A673 (cell line): ENCODE results near the gene UPK2. TPM values are rescaled to one million over a fixed set of nuclear protein-coding genes. Genes with fewer than 3 reads are reported as not detected.

Source experiments
- BruUV-seq: library from RNA; stranded (reverse); fragments of 400-500 nt; replicated peaks from 2 replicates; lab custom pipeline; 2021; lab: Mats Ljungman, UMichigan
- CTCF ChIA-PET: fragments of 300-600 bp; sonication (Branson Sonifier 250); formaldehyde crosslinking; loops from one replicate; lab custom pipeline; 2022; ENCODE audit warnings: antibody characterized with exemption; lab: Charles Lee
- POLR2A ChIA-PET: fragments of 300-600 bp; sonication (Branson Sonifier 250); formaldehyde crosslinking; loops from one replicate; lab custom pipeline; 2022; ENCODE audit warnings: antibody characterized with exemption; ENCODE audit not compliant: low non-redundant PET; lab: Charles Lee
- DNase-seq: peaks from one replicate; pipeline ENCODE4 v3.0.0-alpha.2; 2015; ENCODE audit warnings: low spot score
- H3K27ac ChIP-seq: fragments of 200-600 bp; sonication (generic); 2 replicates; pipeline ENCODE4 v1.5.1; 2016; ENCODE audit warnings: mixed run types, low read depth, mild to moderate bottlenecking, mixed read lengths, antibody characterized with exemption, low read length; ENCODE audit not compliant: poor library complexity, severe bottlenecking
- H3K27me3 ChIP-seq: fragments of 200-600 bp; sonication (generic); replicated peaks from 2 replicates; pipeline ENCODE4 v1.6.1; 2017; ENCODE audit warnings: mixed run types, low read depth, mild to moderate bottlenecking, mixed read lengths, antibody characterized with exemption, low read length; ENCODE audit not compliant: insufficient read depth, poor library complexity
- H3K36me3 ChIP-seq: fragments of 200-600 bp; sonication (generic); 2 replicates; pipeline ENCODE4 v1.6.1; 2016; ENCODE audit warnings: mixed run types, mild to moderate bottlenecking, mixed read lengths, antibody characterized with exemption, low read length; ENCODE audit not compliant: insufficient read depth, poor library complexity, severe bottlenecking
- H3K4me1 ChIP-seq: fragments of 200-600 bp; sonication (generic); 2 replicates; pipeline ENCODE4 v1.6.1; 2017; ENCODE audit warnings: mixed run types, mild to moderate bottlenecking, mixed read lengths, antibody characterized with exemption, low read length; ENCODE audit not compliant: insufficient read depth, poor library complexity, severe bottlenecking
- H3K4me3 ChIP-seq: fragments of 200-600 bp; sonication (generic); 2 replicates; pipeline ENCODE4 v1.5.1; 2016; ENCODE audit warnings: low read depth, mixed run types, mild to moderate bottlenecking, mixed read lengths, low read length; ENCODE audit not compliant: poor library complexity, severe bottlenecking
- H3K9me3 ChIP-seq: fragments of 200-600 bp; sonication (generic); 2 replicates; pipeline ENCODE4 v1.6.1; 2016; ENCODE audit warnings: mixed run types, low read depth, mild to moderate bottlenecking, mixed read lengths, antibody characterized with exemption, low read length; ENCODE audit not compliant: poor library complexity, severe bottlenecking
- CTCF ChIP-seq: fragments of 300-800, 200-600 bp; sonication (generic); conservative IDR thresholded peaks from 2 replicates; pipeline ENCODE4 v1.5.1; 2017; ENCODE audit warnings: low read depth, mild to moderate bottlenecking, antibody characterized with exemption, low read length, moderate library complexity, mixed read lengths
- EZH2 ChIP-seq: fragments of 200-600 bp; sonication (generic); IDR thresholded peaks from 2 replicates; pipeline ENCODE4 v1.6.1; 2017; ENCODE audit warnings: borderline replicate concordance, low read depth, mild to moderate bottlenecking, mixed read lengths, antibody characterized with exemption, low read length; ENCODE audit not compliant: poor library complexity, severe bottlenecking
- intact Hi-C: fragments of 100-400 bp; cut with micrococcal nuclease; formaldehyde crosslinking; loops from one replicate; pipeline ENCODE4 v1.10.0; 2022; ENCODE audit not compliant: unreplicated experiment
- microRNA-seq: library from miRNA; unstranded; fragments of <30 nt; microRNA quantifications from one replicate; pipeline ENCODE4 v1.2.0, GENCODE V29; 2021
- total RNA-seq: library from RNA; stranded (reverse); gene quantifications from 2 replicates; pipeline ENCODE4 v1.2.3, GENCODE V29; 2021

Gene UPK2
- total RNA-seq, 1 experiment from 2014 or later, result not detected

- H3K4me3 ChIP-seq, result no peak overlapping the region
- peaks cover 14% of the 10 kb centered on the region for H3K4me1 ChIP-seq
- TF ChIP-seq EZH2 (no peak), CTCF (no peak)
- BruUV-seq, result no TSS peak
- H3K9me3 ChIP-seq, result no peaks in the 10 kb centered on the region
- no peak overlapping the region for H3K27ac ChIP-seq
- DNase-seq, result no peak
- peaks cover 37% of the 10 kb centered on the region for H3K36me3 ChIP-seq
- POLR2A ChIA-PET, result no interaction called here
- CTCF ChIA-PET, result no interaction called here
- intact Hi-C loops, result no loop called here
- no peaks in the 10 kb centered on the region for H3K27me3 ChIP-seq
Measured at GRCh38 chr11:119000906-119001305, 44.8 kb downstream of the UPK2 start.

GRCh38 chr11:119006656-119007055 is 50.6 kb downstream of the UPK2 start:
- POLR2A ChIA-PET, result no interaction called here
- no TSS peak for BruUV-seq
- DNase-seq, result peak; percentile 28
- TF ChIP-seq CTCF, result no peak
- TF ChIP-seq EZH2, result no peak
- peaks cover 27% of the 10 kb centered on the region for H3K36me3 ChIP-seq
- intact Hi-C loops, result no loop called here
- H3K4me1 ChIP-seq, result no peaks in the 10 kb centered on the region
- H3K4me3 ChIP-seq, result no peak overlapping the region
- H3K27ac ChIP-seq, result no peak overlapping the region
- no peaks in the 10 kb centered on the region for H3K27me3 ChIP-seq
- no peaks in the 10 kb centered on the region for H3K9me3 ChIP-seq
- CTCF ChIA-PET, result no interaction called here

Small RNA genes within 50 kb of the gene (microRNA-seq; reads per million reads assigned to microRNA genes)
- gene MIR4492, result not detected

Other genes starting within 250 kb of the UPK2 start
- 193 and 229 TPM in 2 replicates for gene DDX6, start 165.1 kb upstream of the UPK2 start, total RNA-seq
- not detected in 2 replicates for gene CXCR5, start 72.4 kb upstream of the UPK2 start, total RNA-seq
- gene BCL9L, start 30.4 kb upstream of the UPK2 start, total RNA-seq, result 49.9 and 64.0 TPM in 2 replicates
- not detected in 2 replicates for gene FOXR1, start 15.5 kb downstream of the UPK2 start, total RNA-seq
- 56.7 and 57.4 TPM in 2 replicates for gene CENATAC, start 41.8 kb downstream of the UPK2 start, total RNA-seq
- gene RPS25, start 62.0 kb downstream of the UPK2 start, total RNA-seq, result 1,091 and 1,176 TPM in 2 replicates
- gene TRAPPC4, start 62.5 kb downstream of the UPK2 start, total RNA-seq, result 73.0 and 81.2 TPM in 2 replicates
- 49.3 and 54.6 TPM in 2 replicates for gene SLC37A4, start 74.6 kb downstream of the UPK2 start, total RNA-seq
- gene HYOU1, start 100.9 kb downstream of the UPK2 start, total RNA-seq, result 315 and 328 TPM in 2 replicates
- gene VPS11, start 111.5 kb downstream of the UPK2 start, total RNA-seq, result 26.7 and 32.4 TPM in 2 replicates
- 72.5 and 80.6 TPM in 2 replicates for gene HMBS, start 128.6 kb downstream of the UPK2 start, total RNA-seq
- 102 and 115 TPM in 2 replicates for gene DPAGT1, start 145.6 kb downstream of the UPK2 start, total RNA-seq
- gene C2CD2L, start 151.0 kb downstream of the UPK2 start, total RNA-seq, result 17.1 and 17.8 TPM in 2 replicates
- gene HINFP, start 165.3 kb downstream of the UPK2 start, total RNA-seq, result 31.7 and 31.9 TPM in 2 replicates
- gene ABCG4, start 192.8 kb downstream of the UPK2 start, total RNA-seq, result 0.33 TPM in 1 of 2 replicates, not detected in the other
- 1.4 and 2.7 TPM in 2 replicates for gene NLRX1, start 212.4 kb downstream of the UPK2 start, total RNA-seq
- gene NHERF4, start 229.2 kb downstream of the UPK2 start, total RNA-seq, result not detected in 2 replicates